ENCODE results near the gene TTI1. TPM values are rescaled to one million over a fixed set of nuclear protein-coding genes. Genes with fewer than 3 reads are reported as not detected.

Gene TTI1
- total RNA-seq, 2 experiments from 2014 or later = 10.6 to 11.4 TPM

- CTCF ChIA-PET = no interaction called here
- H3K36me3 ChIP-seq (ENCODE audit: insufficient read depth, low read length) = peaks cover 27% of the 10 kb centered on the region
- no peaks in the 10 kb centered on the region for H3K27me3 Mint-ChIP-seq
Observed at GRCh38 chr20:37980876-37981275, 52.4 kb downstream of the TTI1 start.

GRCh38 chr20:37980383-37980782 lies 52.9 kb downstream of the TTI1 start:
- no peaks in the 10 kb centered on the region for H3K4me1 ChIP-seq (ENCODE audit: insufficient read depth, low read length)
- no peak overlapping the region for H3K4me3 Mint-ChIP-seq
- H3K4me3 ChIP-seq (ENCODE audit: low read length) = no peak overlapping the region
- no peak overlapping the region for H3K27ac ChIP-seq (ENCODE audit: low read depth in 1 of 2, low read length in 2 of 2)
- H3K4me1 Mint-ChIP-seq (ENCODE audit: low read depth) = peaks cover 15% of the 10 kb centered on the region
- no peaks in the 10 kb centered on the region for H3K27me3 Mint-ChIP-seq
- no peaks in the 10 kb centered on the region for H3K27me3 ChIP-seq (ENCODE audit: control insufficient read depth in 1 of 2, insufficient read depth in 2 of 2, low read length in 2 of 2)
- intact Hi-C loops (cut with DNase I, micrococcal nuclease) = no loop called here
- peaks cover 42% of the 10 kb centered on the region for H3K36me3 Mint-ChIP-seq (ENCODE audit: low read depth)
- TF ChIP-seq CTCF (IDR thresholded peaks at IDR 0.05) = no peak
- H3K9me3 Mint-ChIP-seq = no peaks in the 10 kb centered on the region
- H3K9me3 ChIP-seq (ENCODE audit: control insufficient read depth in 1 of 2, insufficient read depth in 1 of 2, low read length in 2 of 2) = no peaks in the 10 kb centered on the region
- POLR2A ChIA-PET = no interaction called here
- no peak for ATAC-seq (ENCODE audit: poor library complexity)
- H3K36me3 ChIP-seq (ENCODE audit: insufficient read depth, low read length) = peaks cover 27% of the 10 kb centered on the region
- CTCF ChIA-PET = no interaction called here
- no peak for DNase-seq
- H3K27ac Mint-ChIP-seq = no peak overlapping the region

More at GRCh38 chr20:37980876-37981275, 52.4 kb downstream of the TTI1 start:
- Mint-ChIP-seq H3K4me3 (no peak overlapping the region), H3K27ac (no peak overlapping the region), H3K36me3 (ENCODE audit: low read depth) (peaks cover 43% of the 10 kb centered on the region), H3K4me1 (ENCODE audit: low read depth) (peaks cover 15% of the 10 kb centered on the region), H3K9me3 (no peaks in the 10 kb centered on the region)
- Histone ChIP-seq H3K4me1 (ENCODE audit: insufficient read depth, low read length) (no peaks in the 10 kb centered on the region), H3K4me3 (ENCODE audit: low read length) (no peak overlapping the region), H3K9me3 (ENCODE audit: control insufficient read depth in 1 of 2, insufficient read depth in 1 of 2, low read length in 2 of 2) (no peaks in the 10 kb centered on the region), H3K27ac (ENCODE audit: low read depth in 1 of 2, low read length in 2 of 2) (no peak overlapping the region), H3K27me3 (ENCODE audit: control insufficient read depth in 1 of 2, insufficient read depth in 2 of 2, low read length in 2 of 2) (no peaks in the 10 kb centered on the region)
- ATAC-seq (ENCODE audit: poor library complexity) (no peak), DNase-seq (no peak)
- POLR2A ChIA-PET = no interaction called here
- intact Hi-C loops (cut with DNase I, micrococcal nuclease) = no loop called here
- no peak for TF ChIP-seq CTCF (IDR thresholded peaks at IDR 0.05)

- CTCF ChIA-PET = no interaction called here
- no peak overlapping the region for H3K4me3 ChIP-seq (ENCODE audit: low read length)
- no peaks in the 10 kb centered on the region for H3K9me3 Mint-ChIP-seq
- no peaks in the 10 kb centered on the region for H3K27me3 ChIP-seq (ENCODE audit: control insufficient read depth in 1 of 2, insufficient read depth in 2 of 2, low read length in 2 of 2)
- peaks cover 15% of the 10 kb centered on the region for H3K4me1 Mint-ChIP-seq (ENCODE audit: low read depth)
- H3K27me3 Mint-ChIP-seq = no peaks in the 10 kb centered on the region
- no peak for TF ChIP-seq CTCF (IDR thresholded peaks at IDR 0.05)
- H3K4me3 Mint-ChIP-seq = no peak overlapping the region
- intact Hi-C loops (cut with DNase I, micrococcal nuclease) = no loop called here
- DNase-seq (no peak), ATAC-seq (ENCODE audit: poor library complexity) (no peak)
- no peak overlapping the region for H3K27ac Mint-ChIP-seq
- no peaks in the 10 kb centered on the region for H3K9me3 ChIP-seq (ENCODE audit: control insufficient read depth in 1 of 2, insufficient read depth in 1 of 2, low read length in 2 of 2)
- peaks cover 22% of the 10 kb centered on the region for H3K36me3 ChIP-seq (ENCODE audit: insufficient read depth, low read length)
- H3K36me3 Mint-ChIP-seq (ENCODE audit: low read depth) = peaks cover 32% of the 10 kb centered on the region
- no peak overlapping the region for H3K27ac ChIP-seq (ENCODE audit: low read depth in 1 of 2, low read length in 2 of 2)
- no peaks in the 10 kb centered on the region for H3K4me1 ChIP-seq (ENCODE audit: insufficient read depth, low read length)
- POLR2A ChIA-PET = no interaction called here
Observed at GRCh38 chr20:37979021-37979985, 54.0 kb downstream of the TTI1 start.
